ENCODE results near the gene LPP.

The LPP gene

GRCh38 chr3:188257384-188258026 is 103.5 kb downstream of the LPP start:
- no peak for DNase-seq

GRCh38 chr3:188259191-188259590 is 105.2 kb downstream of the LPP start:
- DNase-seq = no peak

GRCh38 chr3:188259596-188259995 is 105.6 kb downstream of the LPP start:
- no peak for DNase-seq

- DNase-seq = no peak
Observed at GRCh38 chr3:188261011-188261410, 107.1 kb downstream of the LPP start.

GRCh38 chr3:188262488-188262887 is 108.5 kb downstream of the LPP start:
- no peak for DNase-seq

GRCh38 chr3:188262913-188263683 is 109.1 kb downstream of the LPP start:
- DNase-seq = peak; percentile 33 to 68

GRCh38 chr3:188264226-188265207 is 110.6 kb downstream of the LPP start:
- no peak for DNase-seq

- DNase-seq = no peak
Observed at GRCh38 chr3:188266562-188267274, 112.8 kb downstream of the LPP start.

- no peak for DNase-seq
Observed at GRCh38 chr3:188267790-188268335, 113.9 kb downstream of the LPP start.

- DNase-seq = no peak
Observed at GRCh38 chr3:188268336-188268735, 114.4 kb downstream of the LPP start.

- DNase-seq = no peak
Observed at GRCh38 chr3:188269040-188269439, 115.1 kb downstream of the LPP start.

- DNase-seq = no peak
Observed at GRCh38 chr3:188270423-188270972, 116.5 kb downstream of the LPP start.

- no peak for DNase-seq
Observed at GRCh38 chr3:188271226-188271914, 117.4 kb downstream of the LPP start.

- no peak for DNase-seq
Observed at GRCh38 chr3:188272481-188273372, 118.8 kb downstream of the LPP start.

GRCh38 chr3:188274249-188274915 is 120.4 kb downstream of the LPP start:
- DNase-seq = no peak

GRCh38 chr3:188276375-188276774 is 122.4 kb downstream of the LPP start:
- no peak for DNase-seq

GRCh38 chr3:188278717-188279324 is 124.9 kb downstream of the LPP start:
- no peak for DNase-seq

- DNase-seq = peak; percentile 18 to 34
Observed at GRCh38 chr3:188279502-188280335, 125.8 kb downstream of the LPP start.

Data from NCI-H2081 (cell line).